ENCODE measurements around the gene HOXD1. TPM values are rescaled to one million over a fixed set of nuclear protein-coding genes. Genes with fewer than 3 reads are reported as not detected.

HOXD1 gene
- total RNA-seq, 2 donors from 2014 or later = 0.18 TPM

DNA sequence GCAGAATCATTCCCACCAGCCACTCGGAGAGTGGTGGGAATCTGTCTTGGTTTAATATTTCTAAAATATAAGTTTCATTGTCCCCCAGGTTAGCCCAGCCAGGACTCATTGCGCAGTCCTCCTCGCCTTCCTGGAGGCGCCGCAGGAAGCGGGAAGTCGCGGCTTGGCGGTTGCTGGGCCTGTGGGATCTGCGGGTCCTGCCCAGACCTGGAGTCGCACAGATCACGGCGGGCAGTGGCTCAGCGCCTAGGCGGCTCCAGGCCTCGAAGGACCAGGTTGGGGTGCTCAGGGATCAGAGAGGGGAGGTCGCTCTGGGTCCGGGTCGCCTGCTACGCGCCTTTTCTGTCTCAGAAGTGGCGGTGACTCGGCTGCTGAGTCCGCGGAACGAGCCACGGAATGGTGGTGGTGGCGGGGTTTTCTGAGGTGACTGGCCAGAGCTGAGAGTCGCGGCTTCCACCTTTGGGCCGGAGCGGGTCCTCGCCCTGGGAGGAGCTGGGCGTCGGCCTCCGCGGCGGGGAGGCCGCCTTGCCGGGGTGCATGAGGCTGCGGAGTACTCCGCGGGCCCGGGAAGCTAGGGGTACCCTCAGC lies 28.7 kb upstream of the HOXD1 start:
- Histone ChIP-seq H3K27me3 (ENCODE audit: control insufficient read depth, insufficient read depth, low read length, poor library complexity, severe bottlenecking) (peaks cover 100% of the 10 kb centered on the region), H3K9me3 (ENCODE audit: control insufficient read depth, low read length) (peaks cover 9% of the 10 kb centered on the region), H3K4me3 (ENCODE audit: low read length) (peak overlapping the region; percentile 8), H3K27ac (ENCODE audit: low read depth, low read length) (no peak overlapping the region), H3K4me1 (ENCODE audit: control insufficient read depth, insufficient read depth, low read length) (peaks cover 4% of the 10 kb centered on the region), H3K36me3 (ENCODE audit: control insufficient read depth, insufficient read depth, low read length) (no peaks in the 10 kb centered on the region), H3K9ac (ENCODE audit: extremely low read depth, low read length, poor library complexity, severe bottlenecking) (no peak overlapping the region)
- no peak overlapping the region for H3K27ac Mint-ChIP-seq
- H3K9me3 Mint-ChIP-seq = no peaks in the 10 kb centered on the region
- peak; percentile 85 for DNase-seq
- peaks cover 21% of the 10 kb centered on the region for H3K4me1 Mint-ChIP-seq
- TF ChIP-seq CTCF (conservative IDR thresholded peaks at IDR 0.05) = no peak
- peaks cover 98% of the 10 kb centered on the region for H3K27me3 Mint-ChIP-seq (ENCODE audit: insufficient read depth)
- 1 to 3% methylated on average over 15 to 44 of the region's 44 CpGs for WGBS, 2 experiments (ENCODE audit: insufficient coverage in 1 of 2, insufficient read length in 1 of 2)
- peak overlapping the region; percentile 41 for H3K4me3 Mint-ChIP-seq
- no peaks in the 10 kb centered on the region for H3K36me3 Mint-ChIP-seq (ENCODE audit: low read depth)

GRCh38 chr2:176160251-176160985 lies 28.1 kb upstream of the HOXD1 start:
- H3K9me3 Mint-ChIP-seq = no peaks in the 10 kb centered on the region
- Histone ChIP-seq H3K36me3 (ENCODE audit: control insufficient read depth, insufficient read depth, low read length) (no peaks in the 10 kb centered on the region), H3K9ac (ENCODE audit: extremely low read depth, low read length, poor library complexity, severe bottlenecking) (no peak overlapping the region), H3K4me3 (ENCODE audit: low read length) (peak overlapping the region; percentile 8), H3K4me1 (ENCODE audit: control insufficient read depth, insufficient read depth, low read length) (peaks cover 4% of the 10 kb centered on the region), H3K9me3 (ENCODE audit: control insufficient read depth, low read length) (peaks cover 9% of the 10 kb centered on the region), H3K27ac (ENCODE audit: low read depth, low read length) (no peak overlapping the region), H3K27me3 (ENCODE audit: control insufficient read depth, insufficient read depth, low read length, poor library complexity, severe bottlenecking) (peaks cover 100% of the 10 kb centered on the region)
- H3K4me3 Mint-ChIP-seq = peak overlapping the region; percentile 41
- no peak overlapping the region for H3K27ac Mint-ChIP-seq
- peaks cover 21% of the 10 kb centered on the region for H3K4me1 Mint-ChIP-seq
- no peaks in the 10 kb centered on the region for H3K36me3 Mint-ChIP-seq (ENCODE audit: low read depth)
- WGBS, 2 experiments (ENCODE audit: insufficient coverage in 1 of 2, insufficient read length in 1 of 2) = 3 to 4% methylated on average over 25 to 50 of the region's 50 CpGs
- DNase-seq = peak; percentile 68
- TF ChIP-seq CTCF (conservative IDR thresholded peaks at IDR 0.05) = no peak
- peaks cover 98% of the 10 kb centered on the region for H3K27me3 Mint-ChIP-seq (ENCODE audit: insufficient read depth)

DNA sequence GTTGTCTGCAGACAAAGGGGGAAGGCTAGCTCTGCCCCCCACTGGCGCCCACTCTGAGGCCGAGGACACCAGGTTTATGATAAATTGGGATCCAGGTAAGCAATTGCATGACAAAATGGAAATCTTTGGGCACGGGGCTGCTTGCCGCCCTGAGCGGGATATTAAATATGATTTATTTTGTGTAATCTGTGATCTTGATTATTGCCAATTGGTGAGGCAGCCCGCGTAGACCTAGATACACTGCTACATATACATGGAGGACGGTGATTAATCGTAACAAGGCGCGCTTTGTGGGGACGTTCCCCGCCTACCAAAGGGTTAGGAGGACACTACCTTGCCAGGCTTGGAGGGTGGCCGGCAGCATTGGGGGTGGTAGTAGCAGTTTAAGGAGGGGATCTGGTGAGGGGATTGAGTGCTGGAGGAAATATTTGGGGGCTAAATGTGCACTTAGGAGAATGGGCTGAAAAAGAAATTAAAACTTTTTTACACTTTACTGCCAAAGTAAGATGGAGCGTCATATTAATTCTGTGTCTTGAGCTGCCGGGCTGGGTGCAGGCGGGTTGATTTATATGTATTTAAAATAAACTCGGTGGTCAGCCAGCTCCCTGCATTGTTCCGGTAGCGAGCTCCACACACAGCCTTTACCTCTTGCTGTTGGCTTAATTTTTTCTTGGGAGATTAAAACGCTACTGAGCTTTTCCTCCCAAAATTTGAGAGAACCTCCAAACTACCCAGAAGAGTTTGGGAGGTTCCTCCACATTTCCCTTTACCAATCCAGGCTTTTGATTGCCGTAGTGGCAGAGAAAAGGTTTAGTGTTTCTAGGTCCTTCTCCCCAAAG lies 27.3 kb upstream of the HOXD1 start:
- Histone ChIP-seq H3K4me1 (ENCODE audit: control insufficient read depth, insufficient read depth, low read length) (peaks cover 4% of the 10 kb centered on the region), H3K4me3 (ENCODE audit: low read length) (no peak overlapping the region), H3K9me3 (ENCODE audit: control insufficient read depth, low read length) (peaks cover 9% of the 10 kb centered on the region), H3K9ac (ENCODE audit: extremely low read depth, low read length, poor library complexity, severe bottlenecking) (no peak overlapping the region), H3K27me3 (ENCODE audit: control insufficient read depth, insufficient read depth, low read length, poor library complexity, severe bottlenecking) (peaks cover 100% of the 10 kb centered on the region), H3K36me3 (ENCODE audit: control insufficient read depth, insufficient read depth, low read length) (no peaks in the 10 kb centered on the region), H3K27ac (ENCODE audit: low read depth, low read length) (no peak overlapping the region)
- DNase-seq = peak; percentile 53
- no peak overlapping the region for H3K27ac Mint-ChIP-seq
- no peaks in the 10 kb centered on the region for H3K36me3 Mint-ChIP-seq (ENCODE audit: low read depth)
- peaks cover 98% of the 10 kb centered on the region for H3K27me3 Mint-ChIP-seq (ENCODE audit: insufficient read depth)
- H3K4me1 Mint-ChIP-seq = peaks cover 21% of the 10 kb centered on the region
- H3K9me3 Mint-ChIP-seq = no peaks in the 10 kb centered on the region
- no peak overlapping the region for H3K4me3 Mint-ChIP-seq
- TF ChIP-seq CTCF (conservative IDR thresholded peaks at IDR 0.05) = no peak
- WGBS, 2 experiments (ENCODE audit: insufficient coverage in 1 of 2, insufficient read length in 1 of 2) = 16 to 43% methylated on average over 1 to 22 of the region's 22 CpGs
